K562 treated with DMSO at 1 percent for 48 hours (cell line): ENCODE data around the gene TDRD9. TPM values are rescaled to one million over a fixed set of nuclear protein-coding genes. Genes with fewer than 3 reads are reported as not detected.

Experiments
- total RNA-seq: library from RNA; unstranded; fragments of 300-600 nt; gene quantifications from 2 replicates; pipeline ENCODE4 v1.2.3, GENCODE V29; 2022; ENCODE audit warnings: low replicate concordance; ENCODE audit errors: extremely low read depth

The TDRD9 gene
- not detected in 2 replicates for total RNA-seq

GRCh38 chr14:103928011-103928890 is at the start of gene TDRD9:
Gene TDRD9 (plus strand): TSS chr14:103928456. CDS start chr14:103928510, 54 bp downstream.

DNA sequence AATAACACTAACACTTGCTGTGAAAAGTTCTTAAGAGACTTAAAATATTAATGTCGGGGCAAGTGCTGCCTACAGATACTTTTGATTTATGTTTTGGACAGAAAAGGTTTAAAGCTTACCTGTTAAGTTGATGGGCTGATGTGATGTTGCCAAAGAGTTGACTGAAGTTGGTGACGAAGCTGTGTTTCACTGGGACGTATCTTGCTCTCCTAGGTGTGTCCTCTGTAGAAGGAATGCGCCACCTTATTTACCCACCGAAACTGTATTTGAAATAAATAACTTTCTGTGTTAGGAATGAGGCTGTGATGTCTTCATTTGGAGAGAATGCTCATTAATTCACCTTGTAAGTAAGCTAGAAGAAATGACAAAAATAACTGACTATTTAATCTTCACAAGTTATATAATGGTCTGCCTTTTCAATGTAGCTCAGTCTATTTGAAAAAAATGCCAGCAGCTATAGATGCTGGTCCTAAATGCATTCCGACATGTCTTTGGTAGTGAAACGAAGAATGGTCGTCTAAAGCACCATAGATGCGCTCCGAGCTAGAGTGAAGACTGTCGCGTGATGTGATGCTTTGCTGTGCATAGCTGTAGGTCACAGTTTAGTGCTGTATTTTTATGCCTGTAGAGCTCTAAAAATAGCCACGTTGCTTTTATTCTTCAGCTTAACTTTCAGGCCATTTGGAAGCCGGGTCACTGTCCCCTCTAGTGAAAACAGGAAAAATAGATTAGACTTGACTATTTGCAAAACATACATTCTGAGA is 13.9 kb downstream of the TDRD9 start, which contains the start of gene RD3L:
RD3L (minus strand) TSS at position 557 of the 764 bp plus-strand sequence. CDS start 834 bp downstream, outside the sequence.

GRCh38 chr14:104085032-104085888 is 157.0 kb downstream of the TDRD9 start, which contains the start of gene ASPG:
Gene ASPG (plus strand): TSS chr14:104085700. CDS start chr14:104085771, 71 bp downstream.

Other genes with a start within 250 kb of the TDRD9 start
- not detected in 2 replicates for gene XRCC3, start 213.0 kb upstream of the TDRD9 start, total RNA-seq
- not detected in 2 replicates for gene ZFYVE21, start 212.6 kb upstream of the TDRD9 start, total RNA-seq
- not detected in 2 replicates for gene PPP1R13B, start 80.9 kb upstream of the TDRD9 start, total RNA-seq
- not detected in 2 replicates for gene RD3L, start 14.1 kb downstream of the TDRD9 start, total RNA-seq
- not detected in 2 replicates for gene ASPG, start 157.2 kb downstream of the TDRD9 start, total RNA-seq
- not detected in 2 replicates for gene KIF26A, start 210.1 kb downstream of the TDRD9 start, total RNA-seq